Coronary artery (tissue), 2 donors: Measurements from ENCODE around the gene VPS50.
"Not testable (repeated sequence)": the region's sequence is repeated elsewhere in the genome, so short reads cannot be mapped to it uniquely, and the experiment has no call there.

Experiments
- DNase-seq: peaks from one replicate; pipeline ENCODE4 v3.0.0-alpha.2; 2017; ENCODE audit warnings: low spot score
- H3K27ac ChIP-seq, 2 donors: fragments of 200-600 bp; sonication (generic); one replicate each; pipeline ENCODE4 v1.5.1; 2016 to 2019
- H3K4me3 ChIP-seq: fragments of 200-600 bp; sonication (generic); 2 replicates; pipeline ENCODE4 v1.5.1; 2016; ENCODE audit warnings: mild to moderate bottlenecking, moderate library complexity
- CTCF ChIP-seq: fragments of 200-600 bp; sonication (generic); IDR thresholded peaks from one replicate; pipeline ENCODE4 v1.5.1; 2019; ENCODE audit warnings: antibody characterized with exemption

Gene VPS50

GRCh38 chr7:93366816-93367215 lies 134.7 kb downstream of the VPS50 start:
- DNase-seq, result no peak
- no peak for TF ChIP-seq CTCF
- no peak overlapping the region for H3K27ac ChIP-seq
- no peak overlapping the region for H3K4me3 ChIP-seq

- H3K4me3 ChIP-seq, result no peak overlapping the region
- no peak overlapping the region for H3K27ac ChIP-seq
- no peak for TF ChIP-seq CTCF
- DNase-seq, result no peak
These were observed 135.1 kb downstream of the VPS50 start for GRCh38 chr7:93367254-93367653.

GRCh38 chr7:93370937-93371336 lies 138.8 kb downstream of the VPS50 start:
- H3K27ac ChIP-seq, DNase-seq, H3K4me3 ChIP-seq: not testable (repeated sequence)

- TF ChIP-seq CTCF, result no peak
- DNase-seq, result no peak
- no peak overlapping the region for H3K4me3 ChIP-seq
- H3K27ac ChIP-seq, result no peak overlapping the region
These were observed 141.4 kb downstream of the VPS50 start for GRCh38 chr7:93373537-93373936.

- no peak for DNase-seq
- no peak overlapping the region for H3K27ac ChIP-seq
- no peak overlapping the region for H3K4me3 ChIP-seq
- TF ChIP-seq CTCF, result peak; percentile 51
These were observed 142.3 kb downstream of the VPS50 start for GRCh38 chr7:93374345-93374940.

- Histone ChIP-seq H3K4me3 (no peak overlapping the region), H3K27ac (no peak overlapping the region)
- no peak for DNase-seq
- no peak for TF ChIP-seq CTCF
These were observed 143.4 kb downstream of the VPS50 start for GRCh38 chr7:93375603-93376002.

- TF ChIP-seq CTCF, result no peak
- DNase-seq, result no peak
- no peak overlapping the region for H3K27ac ChIP-seq
- no peak overlapping the region for H3K4me3 ChIP-seq
These were observed 146.1 kb downstream of the VPS50 start for GRCh38 chr7:93378131-93378760.
